Measurements from ENCODE around the gene TECTB.

TECTB gene

GRCh38 chr10:112275512-112276245 is 7.5 kb upstream of the TECTB start:
- no peak for DNase-seq

- DNase-seq = no peak
Observed at GRCh38 chr10:112278871-112279270, 4.3 kb upstream of the TECTB start.

- DNase-seq = no peak
Observed at GRCh38 chr10:112279433-112279832, 3.8 kb upstream of the TECTB start.

GRCh38 chr10:112280205-112280921 is 2.8 kb upstream of the TECTB start:
- no peak for DNase-seq

- no peak for DNase-seq
Observed at GRCh38 chr10:112282086-112282485, 1.1 kb upstream of the TECTB start.

GRCh38 chr10:112286837-112287818 is 3.9 kb downstream of the TECTB start:
- no peak for DNase-seq

- no peak for DNase-seq
Observed at GRCh38 chr10:112287844-112288243, 4.6 kb downstream of the TECTB start.

- DNase-seq = no peak
Observed at GRCh38 chr10:112288486-112288885, 5.3 kb downstream of the TECTB start.

- no peak for DNase-seq
Observed at GRCh38 chr10:112289373-112290053, 6.3 kb downstream of the TECTB start.

GRCh38 chr10:112290054-112290373 is 6.8 kb downstream of the TECTB start:
- no peak for DNase-seq

- no peak for DNase-seq
Observed at GRCh38 chr10:112294169-112294568, 11.0 kb downstream of the TECTB start.

GRCh38 chr10:112295853-112296830 is 12.9 kb downstream of the TECTB start:
- DNase-seq = no peak

- no peak for DNase-seq
Observed at GRCh38 chr10:112296908-112297331, 13.7 kb downstream of the TECTB start.

- DNase-seq = no peak
Observed at GRCh38 chr10:112298581-112298980, 15.4 kb downstream of the TECTB start.

GRCh38 chr10:112299456-112299855 is 16.3 kb downstream of the TECTB start:
- no peak for DNase-seq

- no peak for DNase-seq
Observed at GRCh38 chr10:112302335-112302734, 19.1 kb downstream of the TECTB start.

- DNase-seq = no peak
Observed at GRCh38 chr10:112303528-112303927, 20.3 kb downstream of the TECTB start.

GRCh38 chr10:112304267-112304859 is 21.2 kb downstream of the TECTB start:
- DNase-seq = no peak

GRCh38 chr10:112307358-112308124 is 24.3 kb downstream of the TECTB start:
- DNase-seq = no peak

GRCh38 chr10:112308125-112308502 is 24.9 kb downstream of the TECTB start:
- no peak for DNase-seq
